Measurements from ENCODE around the gene MTF2.

The MTF2 gene

DNA sequence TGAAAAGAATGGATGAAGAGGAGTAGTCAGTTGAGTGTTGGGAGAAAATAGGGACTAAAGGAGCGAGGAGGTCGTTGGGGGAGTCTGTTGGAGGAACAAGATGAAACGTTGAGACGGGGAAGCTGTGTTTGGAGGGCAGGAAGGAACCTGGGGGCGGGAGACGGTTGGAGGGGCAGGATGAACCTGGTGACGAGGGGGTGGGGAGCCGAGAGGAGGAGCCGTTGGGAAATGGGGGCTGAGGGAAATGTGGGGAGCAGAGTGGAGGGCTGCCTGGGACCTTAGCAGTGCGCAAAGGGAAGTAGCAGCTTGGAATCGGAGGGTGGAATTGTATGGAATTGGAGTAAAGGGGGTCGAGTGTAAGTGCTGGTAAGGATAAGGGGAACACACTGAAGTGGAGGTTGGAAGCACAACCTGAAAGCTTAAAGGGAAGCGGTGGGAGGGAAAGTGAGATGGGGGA, 630 bp downstream of the MTF2 start:
- DNase-seq: peak; percentile 6 to 84 (median 60)
- intact Hi-C loops (cut with DNase I): loop anchor here (5.0 to 10.0 kb wide), 3 partner anchors 105 to 265 kb away; partner anchors contain the start of genes CCDC18, DIPK1A, DR1 and TMED5

DNA sequence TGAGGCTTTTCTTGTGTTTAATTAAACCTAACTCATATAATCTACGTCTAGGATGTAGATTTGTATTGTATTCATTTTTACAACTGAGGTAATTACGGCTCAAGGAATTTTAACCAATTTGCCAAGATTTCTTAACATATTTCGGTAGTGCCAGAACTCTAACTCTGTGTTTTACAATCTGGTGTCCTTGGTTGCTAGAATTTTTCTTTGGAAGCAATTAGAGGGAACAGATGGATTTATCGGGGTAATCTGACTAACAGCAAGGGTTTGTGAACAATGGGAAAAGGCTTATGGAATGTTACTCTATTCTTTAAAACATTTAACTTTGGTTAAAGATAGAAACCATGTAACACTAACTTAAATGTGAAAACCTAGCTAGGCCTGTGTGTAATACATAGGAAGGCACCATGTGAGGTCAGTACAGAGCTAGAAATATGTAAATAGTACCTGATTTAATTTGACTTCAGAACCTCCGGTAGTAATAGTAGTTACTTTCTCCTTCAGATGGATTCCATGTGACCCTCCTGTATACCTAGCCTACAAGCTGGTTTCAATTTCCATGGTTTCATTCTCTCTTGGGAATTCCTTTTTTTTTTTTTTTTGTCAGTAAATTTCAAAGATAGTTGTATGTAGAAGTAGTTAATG, 1.2 kb downstream of the MTF2 start:
- DNase-seq: no peak
- intact Hi-C loops (cut with DNase I): loop anchor here (10.0 kb wide), 1 partner anchor 264 kb away; the partner anchor contains the start of gene DR1

- intact Hi-C loops (cut with DNase I): loop anchor here (10.0 kb wide), 1 partner anchor 263 kb away; the partner anchor contains the start of gene DR1
- DNase-seq: no peak
These were observed 2.6 kb downstream of the MTF2 start for GRCh38 chr1:93081716-93082115.

DNA sequence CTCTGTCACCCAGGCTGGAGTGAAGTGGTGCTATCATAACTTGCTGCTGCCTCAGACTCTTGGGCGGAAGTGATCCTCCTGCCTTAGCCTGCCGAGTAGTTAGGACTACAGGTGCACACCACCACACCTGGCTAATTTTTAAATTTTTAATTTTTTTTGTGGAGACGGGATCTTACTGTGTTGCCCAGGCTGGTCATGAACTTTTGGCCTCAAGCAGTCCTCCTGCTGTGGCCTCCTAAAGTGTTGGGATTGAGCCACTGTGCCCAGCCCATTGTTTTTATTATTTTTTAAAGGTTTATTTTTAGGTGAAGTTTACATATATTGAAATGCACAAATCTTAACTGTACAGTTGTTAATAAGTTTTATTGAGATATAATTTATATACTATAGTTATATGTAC, 3.2 kb downstream of the MTF2 start:
- intact Hi-C loops (cut with DNase I): loop anchor here (10.0 kb wide), 1 partner anchor 262 kb away; the partner anchor contains the start of gene DR1
- no peak for DNase-seq

- no peak for DNase-seq
- intact Hi-C loops (cut with DNase I): loop anchor here (10.0 kb wide), 1 partner anchor 261 kb away; the partner anchor contains the start of gene DR1
These were observed 4.9 kb downstream of the MTF2 start for GRCh38 chr1:93083979-93084378.

- intact Hi-C loops (cut with DNase I): loop anchor here (10.0 kb wide), 1 partner anchor 257 kb away; the partner anchor contains the start of gene DR1
- no peak for DNase-seq
These were observed 8.4 kb downstream of the MTF2 start for GRCh38 chr1:93087532-93087931.

DNA sequence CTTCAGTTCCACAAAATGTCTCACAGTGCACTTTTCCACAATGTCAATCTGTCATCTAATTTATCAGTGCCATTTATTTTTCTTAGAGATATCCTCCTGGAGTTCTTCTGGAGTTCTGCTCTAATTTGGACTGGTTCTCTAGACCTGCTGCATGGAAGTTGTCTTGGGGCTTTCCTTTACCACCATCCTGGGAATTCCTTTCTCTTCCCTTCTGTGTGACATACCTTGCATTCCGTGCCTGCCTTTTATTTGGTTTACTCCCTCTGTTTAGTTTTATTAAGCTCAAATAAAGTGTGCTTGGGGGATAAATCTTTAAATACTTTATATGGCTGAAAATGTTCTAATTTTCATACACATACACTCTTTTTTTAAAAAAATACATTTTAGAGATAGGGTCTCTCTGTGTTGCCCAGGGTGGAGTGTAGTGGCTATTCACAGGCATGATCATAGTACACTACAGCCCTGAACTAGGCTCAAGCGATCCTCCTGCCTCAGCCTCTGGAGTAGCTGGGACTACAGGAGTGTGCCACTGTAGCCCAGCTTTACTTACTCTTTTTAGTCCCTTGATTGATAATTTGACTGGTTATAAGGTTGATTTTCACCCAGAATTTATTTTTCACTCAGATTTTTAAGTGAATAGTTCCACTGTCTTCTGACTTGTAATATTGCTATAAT, 14.4 kb downstream of the MTF2 start:
- intact Hi-C loops (cut with DNase I): no loop called here

GRCh38 chr1:93095804-93096585, 16.9 kb downstream of the MTF2 start:
- DNase-seq: no peak
- intact Hi-C loops (cut with DNase I): no loop called here

More for the DNA sequence above, 14.4 kb downstream of the MTF2 start:
- DNase-seq: no peak

DNA sequence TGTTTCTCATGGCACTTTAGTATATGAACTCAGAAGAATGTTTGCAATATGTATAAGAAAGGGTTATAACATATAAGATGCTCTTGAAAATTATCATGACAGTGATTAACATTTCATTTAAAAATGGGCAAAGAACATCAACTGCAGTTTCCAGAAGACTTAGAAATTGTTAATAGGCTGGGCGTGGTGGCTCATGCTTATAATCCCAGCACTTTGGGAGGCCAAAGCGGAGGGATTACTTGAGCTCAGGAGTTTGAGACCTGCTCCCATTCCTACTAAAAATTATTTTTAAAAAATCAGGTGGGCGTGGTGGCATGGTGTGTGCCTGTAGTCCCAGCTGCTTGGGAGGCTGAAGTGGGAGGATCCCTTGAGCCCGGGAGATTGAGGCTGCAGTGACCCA, 23.1 kb downstream of the MTF2 start:
- intact Hi-C loops (cut with DNase I): no loop called here
- no peak for DNase-seq

DNA sequence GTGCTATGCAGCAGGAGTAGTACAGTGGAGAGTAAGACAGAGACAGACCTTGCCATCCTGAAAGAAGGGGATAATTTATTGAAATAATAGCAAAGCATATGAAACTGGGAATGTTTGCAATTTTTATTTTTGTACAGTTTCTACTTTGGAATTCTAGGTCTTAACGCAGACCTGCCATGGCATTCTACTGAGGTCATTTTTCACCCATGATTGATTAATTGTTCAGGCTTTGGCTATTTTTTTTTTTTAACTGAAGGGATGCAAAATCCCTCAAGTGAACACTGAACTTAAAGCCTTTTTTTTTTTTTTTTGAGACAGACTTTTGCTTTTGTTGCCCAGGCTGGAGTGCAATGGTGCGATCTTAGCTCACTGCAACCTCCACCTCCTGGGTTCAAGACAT, 27.1 kb downstream of the MTF2 start:
- DNase-seq: no peak
- intact Hi-C loops (cut with DNase I): no loop called here

- intact Hi-C loops (cut with DNase I): no loop called here
- no peak for DNase-seq
These were observed 28.3 kb downstream of the MTF2 start for GRCh38 chr1:93107395-93107794.

DNA sequence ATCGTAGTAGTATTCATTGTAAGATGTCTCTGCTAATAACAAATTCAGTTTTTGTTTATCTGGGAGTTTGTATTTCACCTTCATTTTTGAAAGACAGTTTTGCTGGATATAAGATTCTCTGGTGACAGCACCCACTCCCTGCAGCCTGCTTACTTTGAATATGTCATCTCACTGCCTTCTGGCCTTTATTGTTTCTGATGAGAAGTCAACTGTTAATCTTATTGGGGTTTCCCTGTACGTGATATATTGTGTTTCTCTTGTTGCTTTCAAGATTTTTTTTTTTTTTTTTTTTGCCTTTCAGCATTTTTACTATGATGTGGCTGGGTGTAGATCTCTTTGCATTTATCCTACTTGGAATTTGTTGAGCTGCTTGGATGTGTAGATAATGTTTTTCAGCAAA, 29.3 kb downstream of the MTF2 start:
- intact Hi-C loops (cut with DNase I): no loop called here
- no peak for DNase-seq

DNA sequence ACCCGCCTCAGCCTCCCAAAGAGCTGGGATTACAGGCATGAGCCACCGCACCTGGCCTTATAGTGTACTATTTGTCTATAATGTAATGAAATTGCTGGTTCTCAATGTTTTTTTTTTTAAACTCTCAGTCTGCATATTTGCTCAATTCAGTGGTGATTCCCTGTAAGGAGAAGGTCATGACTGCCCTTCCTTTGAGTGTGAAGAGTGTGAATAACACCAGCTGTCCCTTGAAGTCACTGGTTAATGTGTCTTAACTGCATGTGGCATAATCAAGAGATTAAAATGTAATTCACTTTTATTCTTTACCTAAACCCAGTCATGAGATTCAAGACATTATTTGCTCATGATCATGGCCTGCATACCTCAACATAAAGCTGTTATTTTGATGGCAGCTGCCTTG, 30.5 kb downstream of the MTF2 start:
- DNase-seq: no peak
- intact Hi-C loops (cut with DNase I): no loop called here

DNA sequence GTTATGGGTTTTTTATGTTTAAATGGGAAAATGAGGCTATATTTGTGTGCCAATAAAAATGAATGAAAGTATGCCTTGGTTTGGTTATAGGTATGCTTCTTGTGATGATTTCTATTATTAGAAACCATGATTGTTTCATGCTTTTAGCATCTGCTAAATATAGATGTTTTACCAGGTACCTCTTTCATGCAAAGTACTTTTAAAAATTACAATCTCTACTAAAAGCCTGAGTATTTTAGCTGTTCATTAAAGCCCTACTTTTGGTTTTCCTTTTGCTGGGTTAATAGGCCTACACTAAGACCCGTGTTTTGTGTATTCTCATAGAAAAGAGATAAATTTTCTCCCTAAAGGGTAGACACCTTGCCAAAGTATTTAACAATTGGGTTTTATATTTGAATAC, 32.0 kb downstream of the MTF2 start:
- no peak for DNase-seq
- intact Hi-C loops (cut with DNase I): no loop called here

- DNase-seq: no peak
- intact Hi-C loops (cut with DNase I): no loop called here
These were observed 32.5 kb downstream of the MTF2 start for GRCh38 chr1:93111561-93111960.

GRCh38 chr1:93113127-93113526, 34.0 kb downstream of the MTF2 start:
- intact Hi-C loops (cut with DNase I): no loop called here
- DNase-seq: no peak

GRCh38 chr1:93114391-93114790, 35.3 kb downstream of the MTF2 start:
- no peak for DNase-seq
- intact Hi-C loops (cut with DNase I): no loop called here

GRCh38 chr1:93120614-93121013, 41.5 kb downstream of the MTF2 start:
- DNase-seq: no peak
- intact Hi-C loops (cut with DNase I): no loop called here

DNA sequence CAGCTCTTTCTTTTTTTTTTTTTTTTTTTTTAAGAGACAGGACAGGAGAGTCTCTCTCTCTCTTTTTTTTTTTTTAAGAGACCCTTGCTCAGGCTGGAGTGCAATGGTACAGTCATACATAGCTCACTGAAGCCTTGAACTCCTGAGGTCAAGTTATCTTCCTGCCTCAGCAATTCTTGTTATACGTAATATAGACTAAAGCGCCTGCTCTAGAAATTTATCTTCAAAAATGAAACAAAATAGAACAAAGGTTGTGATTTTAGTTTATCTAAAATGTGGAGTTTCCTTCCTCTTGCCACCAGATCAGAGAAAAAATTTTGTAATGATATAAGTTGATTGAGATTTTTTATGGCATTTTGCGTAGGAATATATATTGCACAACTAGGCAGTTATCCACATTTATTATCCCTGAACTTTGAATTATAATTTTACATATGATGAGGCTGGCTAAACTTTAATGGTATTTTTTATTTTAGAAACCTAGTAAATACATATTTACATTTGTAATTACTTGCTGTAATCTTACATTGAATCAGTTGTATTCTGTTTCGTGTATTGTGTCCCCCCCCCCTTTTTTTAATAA, 44.2 kb downstream of the MTF2 start:
- no peak for DNase-seq

More for the DNA sequence above, 44.2 kb downstream of the MTF2 start:
- intact Hi-C loops (cut with DNase I): no loop called here

Measured in head of caudate nucleus (tissue), 42 donors.